ENCODE measurements around the gene IQSEC1.

IQSEC1 gene

GRCh38 chr3:12996181-12996506, 77.1 kb downstream of the IQSEC1 start:
- no peak for DNase-seq

GRCh38 chr3:12995389-12996180, 77.6 kb downstream of the IQSEC1 start:
- DNase-seq, result no peak

- DNase-seq, result peak; percentile 88
These were observed 78.4 kb downstream of the IQSEC1 start for GRCh38 chr3:12994607-12995388.

- DNase-seq, result no peak
These were observed 78.9 kb downstream of the IQSEC1 start for GRCh38 chr3:12994357-12994606.

GRCh38 chr3:12993517-12994356, 79.5 kb downstream of the IQSEC1 start:
- DNase-seq, result no peak

GRCh38 chr3:12992629-12993516, 80.4 kb downstream of the IQSEC1 start:
- no peak for DNase-seq

- no peak for DNase-seq
These were observed 81.4 kb downstream of the IQSEC1 start for GRCh38 chr3:12991861-12992281.

GRCh38 chr3:12991481-12991837, 81.8 kb downstream of the IQSEC1 start:
- no peak for DNase-seq

GRCh38 chr3:12990781-12991480, 82.3 kb downstream of the IQSEC1 start:
- DNase-seq, result no peak

- no peak for DNase-seq
These were observed 82.9 kb downstream of the IQSEC1 start for GRCh38 chr3:12990306-12990705.

- no peak for DNase-seq
These were observed 84.3 kb downstream of the IQSEC1 start for GRCh38 chr3:12988728-12989454.

- DNase-seq, result no peak
These were observed 85.6 kb downstream of the IQSEC1 start for GRCh38 chr3:12987602-12988001.

GRCh38 chr3:12986986-12987385, 86.2 kb downstream of the IQSEC1 start:
- no peak for DNase-seq

GRCh38 chr3:12986521-12986920, 86.7 kb downstream of the IQSEC1 start:
- no peak for DNase-seq

GRCh38 chr3:12986031-12986430, 87.2 kb downstream of the IQSEC1 start:
- no peak for DNase-seq

- DNase-seq, result no peak
These were observed 88.1 kb downstream of the IQSEC1 start for GRCh38 chr3:12985148-12985547.

- DNase-seq, result peak; percentile 57
These were observed 89.0 kb downstream of the IQSEC1 start for GRCh38 chr3:12984023-12984823.

GRCh38 chr3:12983319-12983718, 89.9 kb downstream of the IQSEC1 start:
- DNase-seq, result no peak

GRCh38 chr3:12982619-12983101, 90.6 kb downstream of the IQSEC1 start:
- DNase-seq, result no peak
